ENCODE results near the gene CRYBB2.
"Not testable (repeated sequence)": the region's sequence is repeated elsewhere in the genome, so short reads cannot be mapped to it uniquely, and the experiment has no call there.

The CRYBB2 gene, protein sequence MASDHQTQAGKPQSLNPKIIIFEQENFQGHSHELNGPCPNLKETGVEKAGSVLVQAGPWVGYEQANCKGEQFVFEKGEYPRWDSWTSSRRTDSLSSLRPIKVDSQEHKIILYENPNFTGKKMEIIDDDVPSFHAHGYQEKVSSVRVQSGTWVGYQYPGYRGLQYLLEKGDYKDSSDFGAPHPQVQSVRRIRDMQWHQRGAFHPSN

DNA sequence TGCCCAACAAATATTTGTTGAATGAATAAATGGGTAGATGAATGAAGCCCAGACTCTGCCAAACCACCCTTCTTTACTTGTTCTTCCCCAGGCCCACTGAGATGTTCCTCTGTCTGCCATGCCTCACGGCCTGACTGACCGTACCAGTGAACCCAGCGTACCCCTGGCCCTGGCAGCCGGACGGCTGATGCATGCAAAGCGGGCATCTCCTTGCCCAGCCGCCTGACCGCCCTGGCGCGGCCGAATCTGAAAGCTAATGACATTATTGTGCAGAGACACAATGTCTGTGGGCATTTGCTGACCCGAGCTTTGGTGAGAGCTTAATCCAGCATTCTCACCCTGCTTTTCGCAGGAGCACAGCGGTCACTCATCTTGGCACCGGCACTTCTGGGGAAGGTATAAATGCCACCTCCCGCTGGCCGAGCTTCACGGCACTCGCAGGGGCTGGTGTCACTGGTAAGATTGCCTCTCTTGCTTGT, at the start of gene CRYBB2:
TSS of gene CRYBB2 (plus strand) at position 429 of the 479 bp plus-strand sequence. CDS start 1,791 bp downstream, outside the sequence.
- no peak for DNase-seq

DNA sequence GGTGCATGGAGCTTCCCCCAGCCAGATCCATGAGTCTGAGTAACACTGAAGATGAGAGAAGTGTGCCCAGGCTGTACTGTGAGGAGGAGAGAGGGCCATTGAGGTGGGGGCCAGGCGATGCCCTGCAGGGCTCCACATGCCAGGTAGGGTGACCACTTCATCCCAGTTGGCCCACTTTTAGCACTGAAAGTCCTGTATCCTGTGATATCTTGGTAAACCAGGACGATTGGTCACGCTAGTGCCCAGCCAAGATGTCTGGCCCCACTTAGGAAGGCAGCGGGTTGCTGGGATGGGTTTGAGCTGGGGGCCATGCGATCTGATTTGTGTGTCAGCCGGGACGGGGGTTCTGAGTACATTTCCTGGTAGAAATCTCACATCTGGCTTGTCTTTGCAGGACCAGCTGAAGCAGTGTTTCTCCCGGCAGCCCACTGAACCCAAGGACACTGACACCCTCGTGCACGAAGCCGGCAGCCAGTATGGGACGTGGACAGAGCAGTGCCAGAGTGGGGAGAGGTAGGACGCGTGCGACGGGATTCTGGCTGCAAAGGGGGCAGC, 48.9 kb upstream of the CRYBB2 start:
- DNase-seq: no peak

DNA sequence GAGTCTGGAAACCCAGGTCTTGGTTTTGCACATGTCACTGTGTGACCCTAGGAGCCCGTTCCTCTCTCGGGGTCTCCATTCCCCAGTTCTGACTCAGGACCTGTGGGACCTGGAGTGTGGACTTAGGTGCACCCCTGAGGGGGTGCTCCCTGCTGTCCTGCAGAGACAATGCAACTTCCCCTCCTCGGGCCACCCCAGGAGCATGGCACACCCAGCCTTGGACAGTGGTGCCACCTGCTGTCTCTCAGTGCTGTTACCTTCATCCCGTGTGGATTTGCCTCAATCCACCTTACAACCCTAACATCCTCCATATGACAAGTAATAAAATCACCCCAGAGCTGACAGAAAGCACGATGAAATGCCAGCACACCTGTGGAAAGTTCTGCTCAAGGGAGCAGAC, 47.3 kb upstream of the CRYBB2 start:
- DNase-seq: peak; percentile 46

DNA sequence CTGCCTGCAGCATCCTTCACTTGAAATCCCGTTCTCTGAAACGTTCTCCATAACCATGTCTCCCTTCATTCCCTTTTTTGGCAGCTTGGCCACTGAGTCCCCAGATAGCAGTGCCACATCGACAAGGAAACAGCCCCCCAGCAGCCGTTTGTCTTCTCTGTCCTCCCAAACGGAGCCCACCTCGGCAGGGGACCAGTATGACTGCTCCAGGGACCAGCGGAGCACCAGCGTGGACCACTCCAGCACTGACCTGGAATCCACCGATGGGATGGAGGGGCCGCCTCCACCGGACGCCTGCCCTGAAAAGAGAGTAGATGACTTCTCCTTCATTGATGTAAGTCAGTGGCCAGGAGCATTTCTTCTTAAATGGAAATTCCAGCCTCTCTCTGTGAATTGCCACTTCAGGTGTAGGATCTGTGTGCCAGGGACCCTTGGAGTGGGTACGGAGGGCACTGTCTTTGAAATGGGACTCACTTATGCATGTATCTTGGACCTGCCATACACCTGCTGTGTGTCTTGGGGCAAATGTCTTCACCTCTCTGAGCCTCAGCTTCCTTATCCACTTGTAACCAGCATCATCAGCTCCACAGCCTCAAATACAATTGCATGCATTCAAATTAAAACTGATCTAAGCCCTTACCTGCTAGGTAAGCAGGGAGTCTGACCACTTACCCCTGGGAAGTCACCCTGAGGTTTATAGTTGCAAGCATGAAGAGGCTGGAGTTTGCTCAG, 45.1 kb upstream of the CRYBB2 start:
- no peak for DNase-seq

DNA sequence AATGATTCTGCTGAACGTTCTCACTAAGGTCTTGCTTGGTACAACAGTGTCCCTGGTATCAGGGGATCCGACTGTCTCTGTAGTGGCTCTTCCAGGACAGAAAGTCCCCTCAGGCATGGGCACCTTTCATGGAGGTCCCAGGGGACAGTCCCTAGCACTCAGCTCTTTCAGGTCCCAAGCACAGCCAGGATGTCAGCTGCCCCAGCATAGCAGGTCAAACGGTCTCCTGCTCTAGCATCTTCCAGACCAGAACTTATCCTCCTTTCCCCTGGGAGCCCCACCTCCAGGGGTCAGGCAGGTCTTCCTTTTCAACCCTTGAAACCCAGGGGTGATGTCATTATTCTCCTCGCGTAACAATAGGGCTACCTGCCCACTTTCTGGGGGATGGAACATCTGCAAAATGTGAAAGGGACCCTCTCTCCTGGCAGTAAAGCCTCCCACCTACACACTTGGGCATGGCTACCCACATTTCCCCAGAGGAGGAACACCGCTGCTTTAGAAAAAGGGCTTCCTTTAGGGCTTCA, 44.5 kb upstream of the CRYBB2 start:
- no peak for DNase-seq

DNA sequence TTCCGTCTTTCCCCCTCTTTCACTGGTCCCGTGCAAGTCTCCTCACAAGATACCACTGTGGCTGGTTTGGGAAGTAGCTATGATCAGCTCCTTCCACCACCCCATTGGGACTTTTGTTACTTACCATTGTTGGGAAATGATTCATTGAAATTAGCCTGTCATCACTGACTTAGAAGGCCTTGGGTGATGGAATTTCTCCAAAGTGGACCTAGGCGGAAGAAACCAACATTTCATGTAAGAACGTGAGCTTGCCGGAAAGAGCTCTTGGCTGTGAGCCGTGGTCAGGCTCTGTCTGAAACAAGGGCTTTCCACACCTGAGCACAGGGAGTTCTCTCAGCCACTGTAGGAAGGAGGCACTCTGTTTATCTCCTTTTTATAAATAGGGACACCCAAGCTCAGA, 43.3 kb upstream of the CRYBB2 start:
- no peak for DNase-seq

DNA sequence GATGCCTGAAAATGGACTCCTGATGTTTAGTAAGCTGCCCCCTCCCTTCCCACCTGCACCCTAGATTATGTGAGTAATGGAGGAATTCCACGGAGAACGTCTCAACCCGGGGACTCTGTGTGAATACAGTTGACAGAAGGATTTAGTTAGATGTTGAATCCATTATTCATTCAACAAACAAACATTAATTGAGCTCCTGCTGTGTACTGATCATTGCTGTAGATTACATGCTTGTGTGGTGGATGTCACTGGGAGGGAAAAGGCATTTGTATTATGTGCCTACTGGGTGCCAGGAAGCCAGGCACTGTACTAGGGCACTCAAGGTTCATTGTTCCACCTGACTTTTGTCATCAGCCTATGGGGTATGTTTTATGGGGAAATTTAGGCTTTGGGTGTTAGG, 42.6 kb upstream of the CRYBB2 start:
- no peak for DNase-seq

DNA sequence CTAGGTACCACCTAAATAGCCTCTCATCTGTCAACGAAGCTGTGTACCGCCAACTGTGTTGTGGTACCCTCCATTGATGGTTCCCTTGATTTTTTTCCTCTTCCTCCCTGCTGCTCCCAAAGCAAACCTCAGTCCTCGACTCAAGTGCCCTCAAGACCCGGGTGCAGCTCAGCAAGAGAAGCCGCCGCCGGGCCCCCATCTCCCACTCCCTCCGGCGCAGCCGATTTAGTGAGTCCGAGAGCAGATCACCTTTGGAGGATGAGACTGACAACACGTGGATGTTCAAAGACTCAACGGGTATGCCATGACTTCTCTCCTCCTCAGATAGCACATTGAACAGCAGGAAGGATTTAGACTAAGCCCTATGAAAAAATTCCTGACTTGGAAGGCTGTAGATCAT, 42.2 kb upstream of the CRYBB2 start:
- no peak for DNase-seq

DNA sequence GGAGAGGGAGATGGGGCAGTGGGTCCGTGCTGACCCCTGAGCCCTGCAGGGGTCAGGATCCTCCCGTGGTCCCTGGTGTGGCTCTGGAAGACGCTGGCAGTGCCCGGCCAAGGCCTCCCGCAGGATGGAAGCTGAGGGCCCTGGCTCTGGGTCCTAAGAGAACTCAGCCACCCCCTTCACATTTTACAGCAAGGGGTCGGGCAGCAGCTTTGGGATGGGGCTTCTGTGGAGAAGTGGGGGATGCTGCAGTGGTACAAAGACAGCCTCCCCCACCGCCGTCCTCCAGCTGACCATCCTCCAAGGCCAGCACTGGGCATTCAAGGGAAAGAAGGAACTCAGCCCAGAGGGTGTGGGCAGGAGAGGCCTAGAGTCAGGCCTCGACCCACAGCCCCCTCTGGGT, 41.5 kb upstream of the CRYBB2 start:
- no peak for DNase-seq

DNA sequence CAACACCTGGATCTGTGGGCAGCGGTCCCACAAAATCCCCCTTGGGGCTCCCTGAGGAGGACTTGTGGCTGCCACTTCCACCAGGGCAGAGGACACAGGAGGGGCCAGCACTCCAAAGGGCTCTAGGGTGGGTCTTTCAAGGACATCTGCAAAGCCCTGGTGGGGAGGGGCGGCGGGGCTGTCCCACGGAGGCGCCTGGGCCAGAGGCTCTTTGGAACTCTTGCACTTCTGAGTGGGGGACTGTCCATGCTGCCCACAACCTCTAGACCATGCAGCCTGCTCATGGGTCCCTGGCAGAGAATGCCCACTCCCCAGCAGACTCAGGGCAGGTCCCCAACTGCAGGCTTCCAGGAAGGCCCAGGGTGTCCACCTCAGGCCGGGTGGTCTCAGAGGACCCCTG, 41.1 kb upstream of the CRYBB2 start:
- peak; percentile 31 for DNase-seq

DNA sequence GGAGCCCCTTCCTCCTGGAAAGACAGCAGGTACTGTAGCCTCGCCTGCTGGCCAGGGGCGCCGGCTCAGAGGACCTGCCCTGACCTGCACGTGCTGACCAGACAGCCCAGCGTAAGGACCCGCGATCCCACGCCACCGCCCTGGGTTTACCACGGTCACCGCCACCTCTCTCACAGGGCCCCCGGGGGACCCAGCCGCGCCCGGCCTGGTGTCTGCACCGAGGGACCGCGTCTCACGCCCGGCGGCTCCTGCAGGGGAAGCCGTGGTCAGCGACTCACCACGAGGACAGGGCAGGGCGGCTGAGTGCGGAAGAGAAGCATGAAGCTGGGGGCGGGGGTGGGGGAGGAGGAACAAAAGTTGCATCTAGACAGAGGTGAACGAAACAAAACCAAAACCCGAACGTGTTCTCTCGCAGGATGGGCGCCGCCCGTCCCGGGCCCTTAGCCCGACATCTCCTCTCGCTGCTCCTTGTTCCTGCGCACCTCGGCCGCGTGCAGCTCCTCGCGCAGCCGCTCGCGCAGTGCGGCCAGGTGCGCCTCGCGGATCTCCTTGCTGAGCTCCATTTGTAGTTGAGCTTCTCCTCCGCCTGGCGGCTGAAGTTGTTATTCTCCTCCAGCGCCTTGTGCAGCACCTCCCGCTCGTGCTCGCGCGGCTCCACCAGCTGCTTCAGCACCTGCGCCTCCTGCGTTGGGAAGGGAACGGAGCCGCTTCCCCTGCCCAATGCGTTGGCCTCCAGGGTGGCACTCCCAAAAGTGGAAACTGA, 40.4 kb upstream of the CRYBB2 start:
- not testable (repeated sequence) for DNase-seq

DNA sequence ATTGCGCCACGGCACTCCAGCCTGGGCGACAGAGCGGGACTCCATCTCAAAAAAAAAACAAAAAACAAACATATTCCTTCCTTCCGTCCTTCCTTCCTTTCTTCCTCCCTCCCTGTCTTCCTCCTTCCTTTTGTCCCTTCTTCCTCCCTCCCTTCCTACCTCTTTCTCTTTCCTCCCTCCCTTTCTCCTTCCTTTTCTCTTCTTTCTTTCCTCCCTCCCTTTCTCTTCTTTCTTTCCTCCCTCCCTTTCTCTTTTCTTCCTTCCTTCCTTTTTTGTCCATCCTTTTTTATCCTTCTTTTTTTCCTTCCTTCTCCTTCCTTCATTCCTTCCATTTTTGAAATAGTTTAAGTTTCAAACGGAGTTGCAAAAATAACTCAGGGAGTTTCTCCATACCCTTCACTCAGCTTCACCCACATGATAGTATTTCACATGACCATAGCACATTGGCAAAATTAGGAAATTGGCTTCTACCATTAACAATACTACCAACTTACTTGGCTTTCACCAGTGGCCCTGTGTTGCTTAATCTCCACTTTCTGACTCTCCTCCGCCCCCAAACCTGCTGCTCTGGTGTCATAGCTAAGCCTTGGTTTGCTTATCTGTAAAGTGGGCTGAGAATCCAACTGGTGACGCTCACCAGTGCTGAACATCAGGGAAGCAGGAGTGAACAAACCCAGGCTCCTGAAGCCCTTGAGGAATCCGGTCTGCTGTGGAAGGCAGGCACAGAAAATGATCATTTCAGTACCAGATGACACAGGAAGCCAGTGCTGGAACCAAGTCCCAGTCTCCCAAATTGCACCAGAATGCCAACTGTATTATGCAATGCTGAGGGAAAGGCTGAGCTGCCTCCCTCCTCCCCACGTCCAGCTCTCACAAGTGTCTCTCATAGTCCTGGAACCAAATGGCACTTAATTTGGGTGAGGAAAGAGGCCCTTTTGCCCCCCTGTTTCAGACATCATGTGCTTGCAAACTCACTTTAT, 37.0 kb upstream of the CRYBB2 start:
- no peak for DNase-seq

DNA sequence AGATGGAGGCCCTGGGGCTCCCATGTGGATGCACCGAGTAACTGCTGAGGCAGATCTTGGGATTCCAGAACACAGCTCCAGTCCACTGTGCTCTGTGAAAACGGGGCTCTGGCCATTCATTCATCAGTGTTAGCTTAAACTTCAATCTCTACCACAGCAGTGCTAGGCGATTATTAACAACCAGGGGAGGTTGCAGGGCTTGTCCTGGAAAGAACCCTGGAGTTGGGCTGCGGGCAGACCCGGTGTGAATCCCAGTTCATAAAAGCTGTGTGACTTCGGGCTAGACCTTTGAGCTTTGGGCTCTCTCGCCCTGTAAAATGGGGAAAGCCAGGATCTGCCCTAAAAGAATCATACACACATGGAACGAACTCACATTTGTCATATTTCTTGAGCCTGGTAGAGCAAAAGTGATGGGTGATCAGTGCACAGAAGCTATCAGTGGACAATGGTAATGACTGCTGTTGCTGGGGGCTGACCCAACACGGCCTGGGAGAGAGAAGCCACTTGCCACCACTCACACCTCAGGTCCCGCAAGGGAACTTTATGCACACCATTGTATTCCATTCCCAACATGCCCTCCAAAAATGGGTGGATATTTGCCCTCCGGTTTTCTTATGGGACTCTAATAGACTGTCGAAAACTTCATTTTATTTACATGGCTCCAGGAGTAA, 35.4 kb upstream of the CRYBB2 start:
- DNase-seq: no peak

DNA sequence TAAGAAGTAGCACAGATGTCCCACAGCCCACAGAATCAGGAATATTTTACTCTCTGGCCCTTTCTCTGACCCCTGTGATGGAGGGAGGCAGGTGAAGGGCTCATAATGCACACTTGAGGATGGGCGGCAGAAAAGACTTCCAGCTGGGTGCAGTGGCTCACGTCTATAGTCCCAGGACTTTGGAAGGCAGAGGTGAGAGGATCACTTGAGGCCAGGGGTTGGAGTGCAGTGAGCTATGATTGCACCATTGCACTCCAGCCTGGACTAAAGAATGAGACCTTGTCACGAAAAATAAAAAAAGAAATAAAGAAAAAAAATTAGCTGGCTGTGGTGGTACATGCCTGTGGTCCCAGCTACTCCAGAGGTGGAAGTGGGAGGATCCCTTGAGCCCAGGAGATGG, 33.3 kb upstream of the CRYBB2 start:
- no peak for DNase-seq

DNA sequence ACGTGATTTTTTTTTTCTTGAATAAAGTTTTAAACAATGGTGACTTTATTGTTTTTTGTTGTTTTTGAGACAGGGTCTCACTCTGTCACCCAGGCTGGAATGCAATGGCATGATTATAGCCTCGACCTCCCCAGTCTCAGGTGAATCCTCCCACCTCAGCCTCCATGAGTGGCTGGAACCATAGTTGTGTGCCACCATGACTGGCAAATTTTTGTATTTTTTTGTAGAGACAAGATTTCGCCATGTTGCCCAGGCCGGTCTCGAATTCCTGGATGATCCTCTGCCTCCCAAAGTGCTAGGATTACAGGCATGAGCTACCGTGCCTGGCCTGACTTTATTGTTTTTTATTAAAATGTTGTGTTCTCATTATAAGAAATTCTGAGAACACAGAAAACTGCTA, 32.0 kb upstream of the CRYBB2 start:
- DNase-seq: no peak

DNA sequence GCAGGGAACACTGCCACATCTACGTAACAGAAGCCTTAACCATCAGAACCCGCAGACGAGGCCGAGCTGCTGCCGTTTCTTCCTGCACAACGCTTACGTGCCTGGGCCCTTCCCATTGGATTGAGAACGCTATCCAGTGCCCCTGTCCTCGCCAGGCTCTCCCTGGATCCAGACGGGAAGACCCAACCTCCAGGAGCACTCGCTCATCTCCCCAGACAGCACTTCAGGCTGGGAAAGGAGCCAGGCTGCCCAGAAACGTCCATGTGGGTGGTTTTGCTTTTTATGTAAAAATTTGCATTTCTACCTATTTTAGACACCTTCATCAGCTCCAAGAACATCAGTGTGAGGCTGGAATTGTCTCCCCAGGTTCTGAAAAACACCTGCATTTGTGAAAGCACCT, 27.0 kb upstream of the CRYBB2 start:
- DNase-seq: no peak

DNA sequence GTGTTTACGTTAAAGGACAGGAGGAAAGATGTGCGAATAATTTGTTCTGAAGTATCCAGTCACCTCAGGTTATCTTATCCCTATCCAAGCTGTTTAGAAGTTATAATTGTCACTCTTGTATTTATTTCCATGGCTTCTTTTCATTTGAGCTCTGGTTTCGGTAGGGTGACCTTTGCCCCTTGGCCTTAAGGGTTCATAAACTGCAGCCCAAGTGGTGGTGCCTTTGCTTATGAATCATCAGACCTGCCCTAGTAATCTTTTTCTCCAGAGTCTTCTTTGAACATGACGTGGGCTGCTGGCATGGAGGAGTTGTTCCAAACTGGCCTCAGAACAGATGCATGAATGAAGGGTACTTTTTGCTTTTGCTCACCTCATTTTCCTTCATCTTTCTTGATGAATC, 26.3 kb upstream of the CRYBB2 start:
- no peak for DNase-seq

DNA sequence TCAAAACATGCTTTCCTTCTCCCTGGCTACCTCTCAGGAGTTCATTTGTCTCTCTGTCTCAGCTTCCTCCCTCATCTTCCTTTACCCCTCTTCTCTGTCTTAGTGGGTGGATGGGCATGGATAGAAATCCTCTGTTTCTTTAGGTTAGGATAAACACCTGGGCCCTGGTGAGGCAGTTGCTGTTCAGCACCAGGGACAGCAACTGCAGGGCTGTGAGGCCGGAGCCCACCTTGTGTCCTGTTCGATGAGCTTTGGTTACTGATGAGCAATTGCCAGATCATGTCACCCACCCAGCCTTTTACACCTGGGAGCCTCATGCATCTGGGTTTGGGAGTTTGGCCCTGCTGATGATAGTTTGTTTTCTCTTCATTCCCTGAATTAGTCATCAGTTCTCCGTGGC, 25.9 kb upstream of the CRYBB2 start:
- DNase-seq: no peak

DNA sequence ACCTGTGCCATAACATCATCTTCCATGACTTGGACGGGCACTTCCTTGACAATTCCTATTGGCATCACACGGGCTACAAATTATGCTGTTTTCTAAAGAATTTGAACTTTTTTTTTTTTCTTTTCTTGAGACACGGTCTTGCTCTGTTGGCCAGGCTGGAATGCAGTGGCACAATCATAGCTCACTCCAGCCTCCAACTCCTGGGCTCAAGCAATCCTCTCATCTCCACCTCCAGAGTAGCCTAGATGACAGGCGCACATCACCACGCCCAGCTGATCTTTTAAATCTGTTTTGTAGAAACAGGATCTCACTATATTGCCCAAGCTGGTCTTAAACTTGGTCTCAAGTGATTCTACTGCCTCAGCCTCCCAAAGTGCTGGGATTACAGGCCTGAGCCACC, 23.1 kb upstream of the CRYBB2 start:
- no peak for DNase-seq

DNA sequence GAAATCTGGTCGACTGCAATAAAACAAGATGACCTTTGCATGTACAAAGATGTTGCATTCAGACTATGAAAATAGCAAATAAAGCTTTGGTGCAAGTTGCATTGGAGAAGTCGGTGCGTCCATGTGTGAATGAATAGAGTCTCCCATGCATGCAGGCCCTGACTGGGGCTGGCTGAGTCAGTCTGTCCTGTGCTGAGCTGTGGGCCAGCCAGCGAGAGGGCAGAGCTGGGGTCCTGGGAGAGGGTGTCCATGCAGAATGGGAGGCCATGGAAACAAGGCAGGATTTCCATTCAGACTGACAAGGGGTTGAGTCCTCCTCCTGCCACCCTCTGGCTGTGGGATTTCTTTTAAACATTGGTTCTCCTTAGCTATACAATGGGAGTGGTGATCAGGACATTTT, 22.1 kb upstream of the CRYBB2 start:
- DNase-seq: no peak

DNA sequence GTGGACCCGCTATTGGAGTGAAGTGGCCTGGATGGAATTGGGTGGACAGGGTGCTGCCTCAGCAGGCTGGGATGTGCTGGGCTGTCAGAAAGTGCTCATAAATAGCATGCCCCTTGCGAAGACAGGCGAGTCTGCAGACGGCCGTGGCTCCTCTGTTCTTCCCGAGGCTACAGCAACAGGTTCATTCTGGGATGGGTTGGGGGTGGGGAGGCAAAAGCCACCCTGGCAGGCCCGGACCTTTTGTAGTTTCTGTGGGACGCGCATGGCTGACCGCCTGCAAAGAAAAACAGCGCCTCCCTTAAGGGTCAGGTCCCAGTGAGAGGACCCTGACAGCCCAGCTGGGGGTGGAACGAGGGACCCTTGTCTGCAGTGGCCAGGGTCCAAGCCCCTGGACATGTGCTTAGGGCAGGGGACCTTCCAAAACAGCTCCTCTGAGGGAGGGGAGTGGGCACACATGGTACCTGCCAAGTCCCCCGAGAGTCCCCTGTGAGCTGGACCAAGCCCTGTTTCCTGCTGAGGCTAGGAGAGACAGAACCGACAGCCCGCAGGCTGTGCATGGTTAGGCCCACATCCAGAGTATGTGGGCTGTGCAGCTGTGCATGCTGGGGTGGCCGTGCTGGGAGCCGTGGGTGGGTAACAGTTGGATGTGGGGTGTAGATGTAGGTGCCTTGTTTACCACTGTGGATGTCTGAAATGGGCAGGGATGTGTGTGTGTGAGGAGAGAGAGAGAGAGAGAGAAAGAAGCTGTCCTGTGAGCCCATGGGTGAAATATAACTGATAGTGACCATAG, 19.5 kb upstream of the CRYBB2 start, which contains the start of gene CRYBB3:
TSS of gene CRYBB3 (plus strand) at position 128 of the 790 bp plus-strand sequence. CDS start 1,539 bp downstream, outside the sequence.
- no peak for DNase-seq
